B cell (primary cell): ENCODE measurements around the gene INPP1.

Experiments
- EZH2 ChIP-seq: IDR thresholded peaks from 2 replicates; pipeline ENCODE4 v1.6.1; 2012; ENCODE audit warnings: borderline replicate concordance, low read depth, mild to moderate bottlenecking, moderate library complexity, low read length; ENCODE audit not compliant: insufficient read depth, poor library complexity, severe bottlenecking
- TF ChIP-seq, protein P1 (sequence below): fragments of 200-600 bp; IDR thresholded peaks from one replicate; pipeline ENCODE4 v1.8.0; 2022; ENCODE audit warnings: antibody characterized with exemption, mild to moderate bottlenecking

DNA sequence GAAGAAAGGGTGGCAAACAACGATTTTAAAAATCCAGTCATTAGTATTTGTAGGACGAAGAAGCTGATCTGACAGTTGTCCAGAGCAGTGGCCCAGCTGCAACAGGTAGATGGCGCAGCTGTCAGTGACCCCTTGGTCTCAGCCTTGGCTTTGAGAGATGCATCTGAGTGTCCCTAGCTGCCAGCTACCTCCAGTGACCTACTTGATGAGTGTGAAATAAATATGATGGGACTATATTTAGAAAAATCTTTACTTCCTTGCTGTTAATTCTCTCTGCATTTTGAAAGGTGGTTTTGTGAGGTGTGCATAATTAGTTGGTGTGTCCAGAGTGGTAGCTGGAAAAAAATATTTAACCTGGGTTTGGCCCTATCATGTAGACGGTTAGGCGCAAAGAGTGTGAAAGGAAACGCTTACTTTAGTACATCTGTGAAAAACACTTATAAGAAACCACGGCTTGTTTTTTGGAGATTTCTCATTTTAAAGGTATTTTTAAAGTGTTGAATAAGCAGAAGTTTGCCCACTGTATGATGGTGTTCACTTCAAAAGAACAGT, 963 bp downstream of the INPP1 start:
- TF ChIP-seq, protein P1, sequence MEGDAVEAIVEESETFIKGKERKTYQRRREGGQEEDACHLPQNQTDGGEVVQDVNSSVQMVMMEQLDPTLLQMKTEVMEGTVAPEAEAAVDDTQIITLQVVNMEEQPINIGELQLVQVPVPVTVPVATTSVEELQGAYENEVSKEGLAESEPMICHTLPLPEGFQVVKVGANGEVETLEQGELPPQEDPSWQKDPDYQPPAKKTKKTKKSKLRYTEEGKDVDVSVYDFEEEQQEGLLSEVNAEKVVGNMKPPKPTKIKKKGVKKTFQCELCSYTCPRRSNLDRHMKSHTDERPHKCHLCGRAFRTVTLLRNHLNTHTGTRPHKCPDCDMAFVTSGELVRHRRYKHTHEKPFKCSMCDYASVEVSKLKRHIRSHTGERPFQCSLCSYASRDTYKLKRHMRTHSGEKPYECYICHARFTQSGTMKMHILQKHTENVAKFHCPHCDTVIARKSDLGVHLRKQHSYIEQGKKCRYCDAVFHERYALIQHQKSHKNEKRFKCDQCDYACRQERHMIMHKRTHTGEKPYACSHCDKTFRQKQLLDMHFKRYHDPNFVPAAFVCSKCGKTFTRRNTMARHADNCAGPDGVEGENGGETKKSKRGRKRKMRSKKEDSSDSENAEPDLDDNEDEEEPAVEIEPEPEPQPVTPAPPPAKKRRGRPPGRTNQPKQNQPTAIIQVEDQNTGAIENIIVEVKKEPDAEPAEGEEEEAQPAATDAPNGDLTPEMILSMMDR = no peak
- TF ChIP-seq EZH2 = no peak
